ENCODE measurements around the gene GABBR2.
"Not testable (repeated sequence)": the region's sequence is repeated elsewhere in the genome, so short reads cannot be mapped to it uniquely, and the experiment has no call there.

The GABBR2 gene

DNA sequence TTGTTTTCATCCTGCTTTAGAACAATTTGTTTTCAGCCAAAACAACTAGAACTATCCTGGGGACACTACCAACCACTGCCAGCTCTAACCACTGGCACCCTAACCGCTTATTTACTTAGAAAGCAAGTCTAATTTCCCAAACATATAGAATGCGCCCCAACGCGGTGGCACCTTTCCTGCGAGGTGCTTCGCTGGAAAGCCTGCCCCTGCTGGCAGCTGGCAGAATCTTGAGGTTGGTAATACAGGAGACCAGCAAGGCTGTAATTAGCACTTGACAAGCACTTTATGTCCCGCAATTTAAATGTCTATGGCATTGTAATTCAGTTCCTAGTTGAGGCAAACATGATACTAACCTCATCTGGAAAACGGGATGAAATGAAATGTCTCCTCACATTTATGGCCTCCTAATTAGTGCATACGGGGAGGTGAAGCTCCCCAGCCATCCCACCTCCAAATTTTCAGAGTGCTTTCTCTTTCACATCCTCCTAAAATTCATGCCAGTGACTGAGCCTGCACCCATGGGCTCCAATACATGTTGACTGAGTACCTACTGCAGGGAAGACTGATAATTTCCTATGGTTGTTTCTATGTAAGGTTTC lies 30.4 kb downstream of the GABBR2 start:
- no peak for DNase-seq

DNA sequence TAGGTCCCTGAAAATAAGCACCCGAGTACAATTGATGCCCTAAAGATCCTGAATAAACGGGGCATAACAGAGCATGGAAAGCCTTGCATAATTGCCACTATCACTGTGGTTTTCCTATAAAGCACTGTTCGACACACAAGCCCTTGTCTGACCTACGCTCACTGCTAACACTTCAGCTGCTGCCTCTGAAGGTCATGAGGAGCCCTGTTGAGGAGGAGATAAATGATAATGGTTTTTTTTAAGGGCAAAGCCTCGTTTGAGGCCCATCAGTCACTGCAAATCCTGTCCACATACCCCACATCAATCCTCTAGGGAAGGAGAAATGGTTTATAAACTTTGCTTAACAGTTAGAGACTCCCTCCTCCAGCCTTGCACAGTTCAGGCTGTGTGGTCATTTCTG lies 35.1 kb downstream of the GABBR2 start:
- DNase-seq: no peak

DNA sequence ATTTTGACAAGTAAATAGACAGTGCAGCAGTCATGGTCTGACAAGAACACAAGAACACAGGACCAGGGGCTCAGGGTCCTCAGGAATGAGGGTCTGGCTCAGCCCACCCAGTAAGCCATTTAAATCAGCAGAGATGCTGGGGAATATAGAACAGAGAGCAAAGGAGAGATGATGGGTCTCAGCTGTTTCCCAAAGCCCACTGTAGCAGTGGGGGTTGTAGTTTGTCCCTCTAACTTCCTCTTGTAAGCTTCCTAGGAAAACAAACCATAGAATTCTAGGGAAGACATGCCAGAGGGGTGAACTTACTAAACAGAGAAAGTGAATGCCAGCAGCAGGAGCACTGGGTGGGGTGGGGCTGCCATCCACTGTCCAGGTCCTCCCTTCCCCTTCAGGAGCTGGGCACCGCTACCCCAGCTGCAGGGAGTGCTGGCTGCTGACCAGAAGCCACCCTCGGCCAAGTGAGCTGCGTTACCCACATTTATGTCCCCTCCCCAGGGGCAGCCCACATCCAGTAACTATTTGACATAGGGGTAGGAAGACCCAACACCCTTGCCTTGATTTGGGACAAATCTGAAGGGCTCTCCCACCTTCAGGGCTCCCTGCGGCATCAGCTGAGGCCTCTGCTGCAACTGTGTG lies 41.6 kb downstream of the GABBR2 start:
- no peak for DNase-seq

DNA sequence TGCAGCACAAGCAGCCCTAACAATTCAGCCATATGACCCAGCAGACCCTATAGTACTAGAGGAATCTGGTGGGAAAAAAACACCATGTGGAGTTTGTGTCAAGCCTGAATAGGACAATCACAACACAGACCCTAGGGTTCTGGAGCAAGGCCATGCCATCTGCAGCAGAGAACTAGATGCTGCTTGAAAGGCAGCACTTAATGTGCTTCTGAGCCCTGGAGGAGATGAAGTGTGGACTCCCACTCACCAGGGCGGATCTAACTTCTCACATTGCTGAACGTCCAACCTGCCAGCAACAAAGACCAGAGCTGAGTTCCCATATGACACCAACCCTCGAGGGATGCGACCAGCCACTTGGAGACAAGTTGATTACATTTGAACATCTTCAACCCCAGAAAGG lies 43.2 kb downstream of the GABBR2 start:
- no peak for DNase-seq

DNA sequence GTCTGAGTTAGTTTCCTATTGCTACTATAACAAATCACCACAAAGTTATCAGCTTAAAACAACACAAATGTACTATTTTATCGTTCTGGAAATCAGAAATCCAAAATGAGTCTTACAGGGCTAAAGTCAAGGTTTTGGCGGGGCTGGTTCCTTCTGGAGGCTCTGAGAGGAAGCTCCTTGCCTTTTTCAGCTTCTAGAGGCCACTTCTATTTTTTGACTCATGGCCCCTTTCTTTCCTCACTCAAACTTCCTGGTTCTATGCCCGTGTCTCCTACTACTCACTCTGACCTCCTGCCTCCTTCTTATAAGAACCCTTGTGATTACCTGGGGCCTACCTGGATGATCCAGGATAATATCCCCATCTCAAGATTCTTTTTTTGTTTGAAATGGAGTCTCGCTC lies 48.2 kb downstream of the GABBR2 start:
- DNase-seq: no peak

DNA sequence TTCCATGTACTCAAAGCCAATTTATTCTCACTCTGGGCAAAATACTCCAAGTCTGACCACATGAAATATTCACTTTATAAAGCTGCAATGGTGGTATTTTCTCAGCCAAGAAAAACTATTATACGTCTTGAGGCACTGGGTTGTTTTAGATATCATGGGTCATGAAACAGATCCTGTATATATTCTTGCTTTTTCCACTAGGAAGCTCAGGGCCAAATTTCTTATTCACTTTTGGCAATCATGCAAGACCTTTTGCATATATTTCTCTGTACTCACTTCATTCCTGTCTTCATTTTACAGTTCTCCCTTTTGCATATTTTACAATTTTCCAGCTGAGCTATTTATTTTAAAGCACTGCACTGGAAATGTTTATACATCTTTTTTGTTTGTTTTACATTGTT lies 49.8 kb downstream of the GABBR2 start:
- no peak for DNase-seq

DNA sequence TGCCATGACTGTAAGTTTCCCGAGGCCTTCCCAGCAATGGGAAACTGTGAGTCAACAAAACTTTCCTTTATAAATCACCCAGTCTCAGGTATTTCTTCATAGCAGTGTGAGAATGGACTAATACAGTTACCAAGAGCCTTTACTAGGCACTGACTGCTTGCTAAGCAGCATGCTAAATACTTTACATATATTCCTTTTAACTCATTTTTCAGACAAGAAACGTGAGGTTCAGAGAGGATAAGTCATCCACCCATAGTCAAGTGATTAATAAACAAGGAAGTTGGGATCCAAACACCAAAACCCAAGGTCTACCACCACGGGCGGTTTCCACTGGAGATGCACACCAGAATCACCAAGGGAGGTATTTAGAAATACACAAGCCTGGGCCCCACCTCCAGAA lies 50.8 kb downstream of the GABBR2 start:
- no peak for DNase-seq

DNA sequence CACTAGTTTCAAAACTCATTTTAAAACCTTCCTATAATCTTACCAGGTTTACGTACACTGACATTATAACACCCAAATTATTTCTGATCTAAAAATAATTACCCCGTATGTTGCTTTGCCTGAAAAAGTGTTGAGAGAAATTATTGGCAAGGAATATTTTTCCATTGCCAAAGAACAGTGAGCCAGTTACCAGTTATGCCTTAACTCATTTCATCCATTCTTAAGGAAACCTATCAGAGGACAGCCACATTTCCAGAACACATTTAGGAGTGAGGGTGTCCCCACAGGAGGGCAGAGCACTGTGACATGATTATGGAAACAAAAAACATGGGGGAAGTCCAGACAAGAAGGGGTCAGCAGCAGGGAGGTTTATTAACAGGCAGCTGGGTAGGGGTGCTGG lies 52.2 kb downstream of the GABBR2 start:
- DNase-seq: no peak

DNA sequence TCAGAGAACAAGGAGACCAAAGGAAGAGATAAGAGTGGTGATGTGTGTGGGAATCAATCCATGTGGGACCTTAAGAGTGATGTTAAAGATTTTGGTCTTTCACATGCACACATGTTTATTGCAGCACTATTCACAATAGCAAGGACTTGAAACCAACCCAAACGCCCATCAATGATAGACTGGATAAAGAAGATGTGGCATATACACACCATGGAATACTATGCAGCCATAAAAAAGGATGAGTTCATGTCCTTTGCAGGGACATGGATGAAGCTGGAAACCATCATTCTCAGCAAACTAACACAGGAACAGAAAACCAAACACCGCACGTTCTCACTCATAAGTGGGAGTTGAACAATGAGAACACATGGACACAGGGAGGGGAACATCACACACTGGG lies 53.3 kb downstream of the GABBR2 start:
- not testable (repeated sequence) for DNase-seq

DNA sequence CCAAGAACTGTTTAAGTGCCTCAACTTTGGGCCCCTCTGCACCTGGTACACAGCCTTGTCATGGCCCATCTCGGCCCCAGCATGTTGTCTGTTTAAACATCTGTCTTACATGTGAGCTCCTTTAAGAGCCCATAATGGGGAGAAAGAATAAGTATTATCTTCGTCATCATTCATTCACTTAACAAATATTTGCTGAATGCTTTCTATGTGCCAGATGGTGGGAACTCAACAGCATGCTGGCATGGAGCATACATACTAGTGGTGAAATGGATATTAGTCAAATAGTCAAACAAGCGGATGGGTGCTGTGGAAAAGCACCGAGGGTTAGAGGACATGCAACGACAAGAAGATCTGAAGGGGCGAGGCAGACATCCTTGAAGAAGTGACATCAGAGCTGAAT lies 54.5 kb downstream of the GABBR2 start:
- peak; percentile 20 for DNase-seq

DNA sequence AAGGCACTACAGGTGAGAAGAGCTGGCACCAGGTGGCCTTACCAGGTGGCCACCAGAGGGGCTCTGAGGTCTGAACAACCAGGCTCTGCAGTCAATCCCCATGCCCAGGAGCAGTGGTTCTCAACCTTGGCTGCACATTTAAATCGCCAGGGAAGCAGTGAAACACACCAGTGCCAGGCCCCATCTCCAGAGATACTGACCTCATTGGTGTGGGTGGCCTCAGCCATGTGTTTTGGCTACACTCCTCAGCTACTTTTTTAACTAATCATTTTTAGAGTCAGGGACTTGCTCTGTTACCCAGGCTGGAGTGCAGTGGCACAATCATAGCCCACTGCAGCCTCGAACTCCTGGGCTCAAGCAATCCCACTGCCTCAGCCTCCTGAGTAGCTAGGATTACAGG lies 56.0 kb downstream of the GABBR2 start:
- no peak for DNase-seq

DNA sequence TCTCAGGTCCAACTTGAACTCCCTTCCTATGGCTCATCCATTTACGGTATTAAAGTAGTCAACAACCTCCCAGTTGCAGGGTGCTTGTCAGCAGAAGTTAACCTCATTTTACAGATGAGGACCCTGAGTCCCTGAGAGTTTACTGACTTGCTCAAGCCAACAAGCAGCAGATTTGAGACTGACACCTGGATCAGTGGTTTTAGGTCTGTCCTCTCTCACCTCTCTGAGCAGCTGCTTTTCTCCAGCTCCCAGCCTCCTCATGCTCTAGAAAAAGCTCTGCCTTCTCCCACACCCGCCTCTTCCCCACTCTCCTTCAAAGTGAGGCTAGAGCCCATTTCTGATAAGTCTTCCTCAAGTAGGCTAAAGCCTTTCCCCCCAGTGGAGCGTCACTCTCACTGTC lies 56.4 kb downstream of the GABBR2 start:
- no peak for DNase-seq

DNA sequence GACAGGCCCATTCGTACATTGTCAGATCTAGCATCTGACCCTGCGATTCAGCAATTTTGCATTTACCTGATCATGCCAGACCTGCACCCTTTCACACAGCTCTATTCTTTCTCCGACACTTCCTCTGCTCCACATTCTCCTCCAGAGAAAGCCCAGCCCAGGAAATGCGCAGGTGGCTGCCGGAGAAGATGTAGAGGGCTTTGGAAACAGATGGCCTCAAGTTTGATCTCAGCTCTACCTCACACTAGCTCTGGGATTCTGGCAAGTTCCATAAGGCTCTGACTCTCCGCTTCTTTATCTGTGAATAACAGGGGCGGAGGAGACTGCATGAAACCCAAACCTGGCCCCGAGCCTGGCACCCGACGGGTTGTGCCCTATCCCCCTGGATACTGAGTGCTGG lies 61.5 kb downstream of the GABBR2 start:
- no peak for DNase-seq

DNA sequence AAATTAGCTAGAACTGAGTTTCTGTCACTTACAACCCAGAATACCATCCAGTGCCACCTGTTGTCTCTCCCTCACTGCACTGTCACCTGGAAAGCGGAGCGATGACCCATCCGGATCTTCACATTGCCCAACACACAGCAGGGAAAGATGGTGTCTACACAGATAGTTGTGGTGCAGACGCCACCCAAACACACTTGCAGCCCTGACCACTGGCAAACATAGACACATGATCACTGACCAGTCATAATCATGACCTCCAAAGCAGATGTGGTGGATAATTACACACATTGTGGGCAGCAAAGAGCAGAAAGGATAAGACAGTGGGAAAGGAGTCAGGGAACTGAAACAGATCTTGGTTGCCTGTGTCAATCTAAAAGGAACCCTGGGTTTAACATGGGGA lies 64.7 kb downstream of the GABBR2 start:
- no peak for DNase-seq

DNA sequence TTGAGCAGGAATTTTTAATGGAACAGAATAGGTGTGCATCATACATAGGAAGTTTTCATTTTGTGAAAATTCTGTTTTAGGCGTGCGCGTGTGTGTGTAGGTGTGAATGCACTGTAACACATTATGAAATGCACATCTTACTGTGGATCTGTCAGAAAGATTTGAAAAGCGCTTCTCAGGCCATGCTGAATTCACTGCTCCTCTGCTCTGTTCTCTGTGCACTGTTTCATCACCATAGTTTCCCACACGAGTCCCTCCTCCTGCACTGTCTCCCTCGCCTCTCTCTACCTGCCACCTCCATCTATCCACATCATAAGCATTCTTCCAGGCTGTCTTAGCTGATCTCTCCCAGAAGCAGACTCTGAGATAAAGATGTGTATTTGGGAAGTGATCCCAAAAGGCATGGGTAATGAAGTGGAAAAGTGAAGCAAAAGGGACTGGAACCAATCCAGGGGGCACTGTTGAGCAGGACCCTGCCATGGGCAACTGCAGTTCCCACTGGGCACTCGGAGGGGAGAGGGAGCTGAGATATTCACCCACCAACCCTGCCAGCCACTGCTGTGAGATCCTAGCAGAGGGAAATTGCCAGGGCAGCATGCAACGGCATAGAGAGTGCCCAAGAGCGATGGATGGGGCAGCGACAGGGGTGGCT lies 65.9 kb downstream of the GABBR2 start:
- no peak for DNase-seq

DNA sequence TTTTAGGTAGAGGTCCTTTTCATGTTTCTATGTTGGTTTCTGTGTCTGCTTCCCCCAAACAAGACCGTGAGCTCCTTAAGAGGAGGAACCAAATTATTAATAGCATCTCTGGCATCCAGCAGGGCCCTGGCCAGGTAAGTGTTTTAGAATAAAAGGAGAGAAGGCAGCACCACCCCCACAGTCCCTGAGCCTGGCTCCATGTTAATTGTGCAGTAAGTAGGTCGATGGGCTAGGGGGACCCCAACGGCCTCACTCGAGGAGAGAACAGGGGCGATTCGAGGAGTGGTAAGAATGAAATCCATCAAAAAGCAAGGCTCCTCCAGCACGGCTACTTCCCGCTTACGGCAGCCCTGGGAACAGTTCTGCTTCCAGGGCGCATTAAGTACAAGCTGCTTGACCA lies 67.0 kb downstream of the GABBR2 start:
- no peak for DNase-seq

DNA sequence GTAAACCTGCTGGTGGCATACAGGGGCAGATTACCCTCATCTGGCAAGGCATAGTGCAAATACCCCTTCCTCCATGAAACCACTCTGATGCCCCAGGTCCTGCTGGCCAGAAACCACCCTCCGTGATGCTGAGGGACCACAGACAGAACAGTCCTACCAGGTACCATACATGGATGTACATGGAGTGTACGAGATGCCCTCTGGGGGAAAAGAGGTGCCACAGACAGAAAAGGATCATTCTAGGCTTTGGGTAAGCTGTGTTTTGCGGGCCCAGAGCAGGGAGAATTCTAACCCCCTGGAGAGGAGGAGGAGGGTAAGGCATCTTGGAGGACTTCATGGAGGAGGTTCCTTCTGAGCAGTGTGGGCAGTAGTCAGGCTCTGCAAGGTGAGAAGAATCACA lies 68.3 kb downstream of the GABBR2 start:
- DNase-seq: no peak

DNA sequence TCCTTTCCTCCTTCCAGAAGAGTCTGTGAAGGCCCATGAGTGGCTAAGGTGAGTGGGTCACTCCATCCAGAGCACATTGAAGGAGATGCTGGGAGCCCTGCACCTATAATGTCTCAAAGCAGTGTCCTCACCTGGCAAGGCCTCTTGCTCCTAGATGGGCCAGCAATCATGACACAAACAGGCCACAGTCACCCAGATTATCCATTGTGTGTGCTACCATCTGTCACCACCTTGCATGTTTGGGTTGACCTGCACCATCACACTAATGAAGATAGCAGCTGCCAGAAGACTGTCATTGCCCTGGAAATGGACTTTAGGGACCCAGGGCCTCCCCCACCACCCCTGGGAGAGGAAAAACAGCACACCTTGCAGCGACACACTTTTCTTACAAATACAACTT lies 69.6 kb downstream of the GABBR2 start:
- no peak for DNase-seq

DNA sequence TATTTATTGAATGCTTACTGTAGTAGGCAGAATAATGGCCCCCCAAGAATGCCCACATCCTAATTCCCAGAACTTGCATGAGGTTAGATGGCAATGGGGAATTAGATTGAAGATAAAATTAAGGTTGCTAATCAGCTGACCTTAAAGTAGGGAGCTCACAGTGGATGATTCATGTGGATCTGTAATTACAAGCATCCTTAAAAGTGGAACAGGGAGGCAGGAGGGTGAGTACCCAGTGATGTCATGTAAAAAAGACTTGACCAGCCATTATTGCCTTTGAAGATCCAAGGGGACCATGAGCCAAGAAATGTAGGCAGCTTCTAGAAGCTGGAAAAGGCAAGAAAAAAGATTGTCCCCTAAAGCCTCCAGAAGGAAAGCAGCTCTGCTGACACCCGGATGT lies 71.4 kb downstream of the GABBR2 start:
- no peak for DNase-seq

DNA sequence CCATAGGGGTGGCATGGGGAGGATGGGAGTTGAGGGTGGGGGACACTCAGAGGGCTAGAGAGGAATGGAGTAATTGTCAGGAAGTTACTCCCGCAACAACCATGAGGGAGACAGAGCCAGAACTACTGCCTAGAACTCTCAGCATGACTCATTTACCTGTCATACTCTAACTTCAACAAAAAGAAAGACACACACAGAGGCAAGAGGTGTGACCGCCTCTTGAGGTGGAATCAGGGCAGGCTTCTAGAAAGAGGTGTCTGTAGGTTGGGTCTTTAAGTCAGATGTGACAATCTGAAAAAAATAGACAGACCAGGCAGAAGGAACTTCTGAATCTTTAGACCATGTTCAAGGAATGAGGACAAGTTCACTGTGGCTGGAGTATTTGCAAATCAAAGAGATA lies 73.4 kb downstream of the GABBR2 start:
- no peak for DNase-seq

DNA sequence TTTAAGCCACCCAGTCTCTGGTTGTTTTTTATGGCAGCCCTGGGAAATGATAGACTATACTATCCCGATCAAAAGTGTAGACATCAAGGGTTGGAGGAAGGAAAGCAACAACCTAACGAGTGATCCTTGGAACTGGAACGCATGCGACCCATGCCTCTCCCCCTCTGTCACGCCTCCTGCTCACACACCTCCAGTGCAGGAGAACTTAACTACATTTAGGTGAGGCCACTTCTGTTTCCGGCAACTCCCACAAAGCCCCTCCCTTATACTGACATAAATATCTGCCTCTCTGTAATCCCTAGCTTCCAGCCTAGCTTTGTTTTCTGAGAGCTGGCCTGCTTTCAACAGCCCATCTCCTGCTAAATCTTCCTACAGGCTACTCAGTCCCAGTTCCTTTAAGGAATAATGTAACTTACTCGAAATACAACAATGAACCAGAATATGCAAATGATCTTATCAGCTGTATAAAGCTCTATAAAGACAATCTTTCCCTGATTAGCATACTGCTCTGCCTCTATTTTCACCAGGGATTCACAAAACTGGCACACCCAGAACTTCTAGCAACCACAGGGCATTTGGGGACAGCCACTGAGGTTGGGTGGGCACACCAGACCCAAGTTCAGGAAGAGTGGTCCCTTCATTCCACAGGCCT lies 73.9 kb downstream of the GABBR2 start:
- DNase-seq: no peak

DNA sequence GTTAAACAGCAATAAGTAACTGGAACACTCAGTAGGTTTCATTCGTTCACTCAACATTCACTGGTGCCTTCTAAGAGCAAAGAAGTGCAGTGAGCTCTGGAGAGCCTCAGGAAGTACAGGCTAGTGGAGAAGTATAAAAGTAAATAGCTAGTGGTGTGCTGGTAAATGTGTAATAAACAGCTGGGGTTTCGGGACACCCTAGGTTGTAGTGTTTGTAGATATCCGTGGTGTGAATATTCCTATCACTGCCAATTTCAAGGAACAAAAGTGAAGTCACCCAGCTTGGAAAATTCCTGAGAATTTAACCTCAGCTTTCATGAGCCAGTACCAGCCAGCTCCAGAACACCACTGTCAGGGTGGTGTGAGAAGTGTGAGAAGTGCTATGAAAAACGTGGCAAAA lies 75.9 kb downstream of the GABBR2 start:
- DNase-seq: no peak

DNA sequence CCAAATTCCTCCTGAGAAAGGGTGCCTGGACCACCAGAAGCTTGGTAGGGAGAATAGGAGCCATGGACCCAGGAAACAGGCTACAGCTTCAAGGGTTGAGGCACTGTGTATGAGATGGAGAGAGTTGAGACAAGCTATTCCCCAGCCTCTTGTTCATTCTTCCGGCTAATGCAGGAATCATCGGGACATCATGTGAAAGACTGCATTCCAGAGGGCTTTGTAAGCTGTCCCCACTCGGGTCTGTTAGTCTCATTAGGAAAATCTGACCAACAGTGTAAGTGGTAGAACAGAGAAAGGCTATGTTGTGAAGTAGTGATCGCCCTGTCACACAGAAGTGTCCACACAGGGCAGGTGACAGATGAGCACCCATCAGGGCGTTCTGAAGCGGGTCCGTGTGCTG lies 81.4 kb downstream of the GABBR2 start:
- no peak for DNase-seq

DNA sequence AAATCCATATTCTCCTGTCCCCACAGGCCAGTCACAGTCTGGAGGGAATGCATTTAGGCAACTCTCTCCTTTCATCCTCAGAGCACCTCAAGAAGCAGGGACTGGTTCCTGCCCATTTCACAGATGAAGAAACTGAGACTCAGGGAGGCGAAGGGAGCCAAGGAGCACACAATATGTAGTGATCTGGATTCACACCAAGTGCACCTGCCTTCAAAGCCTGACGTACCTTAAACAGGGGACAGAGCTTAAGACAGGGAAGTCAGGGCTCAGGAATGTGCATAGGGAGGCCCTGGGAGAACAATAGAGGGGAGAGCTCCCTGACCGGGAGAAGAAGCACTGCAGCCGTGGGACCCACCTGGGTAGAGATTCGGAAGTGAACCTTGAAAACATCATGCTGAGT lies 83.0 kb downstream of the GABBR2 start:
- no peak for DNase-seq

Data from DMS 273 treated with DMSO at 0.1 percent for 48 hours (cell line).